Measurements from ENCODE around the gene KLK15. TPM values are rescaled to one million over a fixed set of nuclear protein-coding genes. Genes with fewer than 3 reads are reported as not detected.

The KLK15 gene
- polyA plus RNA-seq, 2 of the 4 experiments (the other 2 are of a cell fraction), result not detected

DNA sequence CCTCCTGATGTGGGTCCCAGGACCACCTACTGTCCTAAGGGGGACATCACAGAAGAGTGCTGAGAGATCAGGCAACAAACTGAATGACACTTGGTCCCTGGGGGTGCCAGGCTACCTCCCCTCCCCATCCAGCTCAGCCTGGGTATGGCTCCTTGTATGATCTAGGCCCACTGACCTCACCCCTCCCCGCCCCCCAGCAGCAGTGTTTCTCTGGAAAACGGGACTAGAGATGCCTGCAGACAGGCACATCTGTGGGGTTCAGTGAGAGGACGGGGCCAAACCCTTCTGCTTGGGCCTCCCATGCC, 33.9 kb downstream of the KLK15 start:
- POLR2A ChIA-PET, result no interaction called here
- 79% methylated on average over 3 of the region's 3 CpGs for WGBS (ENCODE audit: missing lambda C conversion rate)
- Histone ChIP-seq H3K4me1 (peaks cover 21% of the 10 kb centered on the region), H3K27ac (no peak overlapping the region), H3K4me2 (no peak overlapping the region), H3K9me3 (no peaks in the 10 kb centered on the region), H3K4me3 (no peak overlapping the region)
- ATAC-seq, result no peak
- no peak for DNase-seq (ENCODE audit: low read depth in 1 of 2, low spot score in 1 of 2)
- TF ChIP-seq CBX8 (IDR thresholded peaks at IDR 0.05), result no peak
- no peak for TF ChIP-seq KDM5A (IDR thresholded peaks at IDR 0.05)
- no peak for TF ChIP-seq JUNB (IDR thresholded peaks at IDR 0.05)
- TF ChIP-seq, protein P1, sequence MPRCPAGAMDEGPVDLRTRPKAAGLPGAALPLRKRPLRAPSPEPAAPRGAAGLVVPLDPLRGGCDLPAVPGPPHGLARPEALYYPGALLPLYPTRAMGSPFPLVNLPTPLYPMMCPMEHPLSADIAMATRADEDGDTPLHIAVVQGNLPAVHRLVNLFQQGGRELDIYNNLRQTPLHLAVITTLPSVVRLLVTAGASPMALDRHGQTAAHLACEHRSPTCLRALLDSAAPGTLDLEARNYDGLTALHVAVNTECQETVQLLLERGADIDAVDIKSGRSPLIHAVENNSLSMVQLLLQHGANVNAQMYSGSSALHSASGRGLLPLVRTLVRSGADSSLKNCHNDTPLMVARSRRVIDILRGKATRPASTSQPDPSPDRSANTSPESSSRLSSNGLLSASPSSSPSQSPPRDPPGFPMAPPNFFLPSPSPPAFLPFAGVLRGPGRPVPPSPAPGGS (IDR thresholded peaks at IDR 0.05), result no peak
- TF ChIP-seq KDM1A (IDR thresholded peaks at IDR 0.05; ENCODE audit: low read depth), result no peak
- TF ChIP-seq, protein P2, sequence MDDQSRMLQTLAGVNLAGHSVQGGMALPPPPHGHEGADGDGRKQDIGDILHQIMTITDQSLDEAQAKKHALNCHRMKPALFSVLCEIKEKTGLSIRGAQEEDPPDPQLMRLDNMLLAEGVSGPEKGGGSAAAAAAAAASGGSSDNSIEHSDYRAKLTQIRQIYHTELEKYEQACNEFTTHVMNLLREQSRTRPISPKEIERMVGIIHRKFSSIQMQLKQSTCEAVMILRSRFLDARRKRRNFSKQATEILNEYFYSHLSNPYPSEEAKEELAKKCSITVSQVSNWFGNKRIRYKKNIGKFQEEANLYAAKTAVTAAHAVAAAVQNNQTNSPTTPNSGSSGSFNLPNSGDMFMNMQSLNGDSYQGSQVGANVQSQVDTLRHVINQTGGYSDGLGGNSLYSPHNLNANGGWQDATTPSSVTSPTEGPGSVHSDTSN (IDR thresholded peaks at IDR 0.05), result no peak
- no peak for TF ChIP-seq RCOR1 (IDR thresholded peaks at IDR 0.05; ENCODE audit: low read depth, low read length)
- no peak for TF ChIP-seq EP300 (IDR thresholded peaks at IDR 0.05)
- TF ChIP-seq, protein P3, sequence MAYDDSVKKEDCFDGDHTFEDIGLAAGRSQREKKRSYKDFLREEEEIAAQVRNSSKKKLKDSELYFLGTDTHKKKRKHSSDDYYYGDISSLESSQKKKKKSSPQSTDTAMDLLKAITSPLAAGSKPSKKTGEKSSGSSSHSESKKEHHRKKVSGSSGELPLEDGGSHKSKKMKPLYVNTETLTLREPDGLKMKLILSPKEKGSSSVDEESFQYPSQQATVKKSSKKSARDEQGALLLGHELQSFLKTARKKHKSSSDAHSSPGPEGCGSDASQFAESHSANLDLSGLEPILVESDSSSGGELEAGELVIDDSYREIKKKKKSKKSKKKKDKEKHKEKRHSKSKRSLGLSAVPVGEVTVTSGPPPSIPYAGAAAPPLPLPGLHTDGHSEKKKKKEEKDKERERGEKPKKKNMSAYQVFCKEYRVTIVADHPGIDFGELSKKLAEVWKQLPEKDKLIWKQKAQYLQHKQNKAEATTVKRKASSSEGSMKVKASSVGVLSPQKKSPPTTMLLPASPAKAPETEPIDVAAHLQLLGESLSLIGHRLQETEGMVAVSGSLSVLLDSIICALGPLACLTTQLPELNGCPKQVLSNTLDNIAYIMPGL (CRISPR knock-in tag; IDR thresholded peaks at IDR 0.05; ENCODE audit: borderline replicate concordance), result no peak
- TF ChIP-seq BHLHE40 (IDR thresholded peaks at IDR 0.05; ENCODE audit: low read depth, low read length), result no peak
- no peak for TF ChIP-seq NFE2L2 (conservative IDR thresholded peaks at IDR 0.05; ENCODE audit: low read length)
- TF ChIP-seq HEYL (CRISPR knock-in tag; IDR thresholded peaks at IDR 0.05), result no peak
- TF ChIP-seq ZC3H11A (IDR thresholded peaks at IDR 0.05), result no peak
- no peak for TF ChIP-seq ZSCAN20 (CRISPR knock-in tag; IDR thresholded peaks at IDR 0.05)
- no peak for TF ChIP-seq HOXA7 (CRISPR knock-in tag; IDR thresholded peaks at IDR 0.05)
- CTCF ChIA-PET, result interaction anchor here (2.2 to 2.9 kb wide), 2 partner anchors 75 to 122 kb away, joined by 9 to 13 read pairs; no protein-coding TSS in a partner anchor
- no peak for FAIRE-seq

DNA sequence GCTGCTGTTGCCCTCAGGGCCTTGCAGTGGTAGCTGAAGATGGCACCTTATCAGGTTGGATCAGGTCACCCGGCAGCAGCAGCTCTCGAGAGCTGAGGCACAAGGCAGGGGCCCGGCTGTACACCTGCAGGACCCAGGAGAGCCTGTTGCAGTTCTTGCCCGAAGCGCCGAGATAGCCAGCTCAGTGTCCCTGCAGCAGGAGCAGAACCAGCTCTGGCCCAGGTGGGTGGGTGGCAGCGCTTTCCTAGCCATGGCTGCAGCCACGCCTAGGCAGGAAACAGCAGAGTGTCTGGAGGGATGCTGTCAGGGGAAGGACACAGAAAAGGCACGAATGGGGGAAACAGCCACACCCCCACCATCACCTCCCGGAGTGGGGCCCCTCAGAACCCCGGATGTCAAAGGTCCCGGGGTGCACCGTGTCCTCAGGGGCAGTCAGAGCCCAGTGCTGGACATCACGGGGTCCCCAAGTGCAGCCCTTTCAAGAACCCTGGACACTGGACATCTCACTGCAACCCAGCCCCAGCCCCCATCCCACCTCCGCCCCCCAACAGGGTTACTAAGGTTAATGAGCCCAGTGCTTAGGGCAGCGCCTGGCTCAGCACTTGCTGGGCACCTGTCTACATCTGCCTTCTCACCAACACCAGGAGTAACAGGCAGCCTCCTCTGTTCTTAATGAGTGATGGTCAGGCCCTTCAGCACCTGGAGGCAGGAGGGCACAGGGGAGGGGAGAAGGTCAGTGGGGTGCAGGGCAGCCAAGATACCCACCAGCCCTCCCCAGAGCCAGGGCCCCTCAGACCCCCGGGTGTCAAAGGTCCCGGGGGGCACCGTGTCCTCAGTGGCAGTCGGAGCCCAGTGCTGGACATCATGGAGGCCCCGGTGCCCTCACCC, 34.5 kb downstream of the KLK15 start:
- no peak overlapping the region for H3K4me3 ChIP-seq
- no peak for TF ChIP-seq RAD21 (conservative IDR thresholded peaks at IDR 0.05 in 1 of 2, IDR thresholded peaks at IDR 0.05 in 1 of 2)
- no peak for TF ChIP-seq FOXS1 (CRISPR knock-in tag; IDR thresholded peaks at IDR 0.05)
- TF ChIP-seq RARB (CRISPR knock-in tag; IDR thresholded peaks at IDR 0.05), result no peak
- no peak for TF ChIP-seq CBX2 (IDR thresholded peaks at IDR 0.05; ENCODE audit: borderline replicate concordance, low read depth)
- no peak for TF ChIP-seq ESRRA (IDR thresholded peaks at IDR 0.05; ENCODE audit: borderline replicate concordance, low read length)
- H3K9me3 ChIP-seq, result no peaks in the 10 kb centered on the region
- peaks cover 24% of the 10 kb centered on the region for H3K4me1 ChIP-seq
- ATAC-seq (no peak), DNase-seq (ENCODE audit: low read depth in 1 of 2, low spot score in 1 of 2) (no peak), FAIRE-seq (no peak)
- ChIA-PET CTCF (interaction anchor here (1.0 to 11.9 kb wide), 5 partner anchors 10 to 124 kb away, joined by 3 to 121 read pairs (median 10); partner anchors contain the start of gene CLEC11A), POLR2A (interaction anchor here (0.6 to 1.5 kb wide), 2 partner anchors 123 to 288 kb away, joined by 3 to 5 read pairs; partner anchors contain the start of gene JOSD2)
- H3K4me2 ChIP-seq, result no peak overlapping the region
- no peak overlapping the region for H3K27ac ChIP-seq
- WGBS (ENCODE audit: missing lambda C conversion rate), result 90% methylated on average over 14 of the region's 21 CpGs

All from A549 (cell line).